ENCODE measurements around the gene MED27.

Gene MED27

DNA sequence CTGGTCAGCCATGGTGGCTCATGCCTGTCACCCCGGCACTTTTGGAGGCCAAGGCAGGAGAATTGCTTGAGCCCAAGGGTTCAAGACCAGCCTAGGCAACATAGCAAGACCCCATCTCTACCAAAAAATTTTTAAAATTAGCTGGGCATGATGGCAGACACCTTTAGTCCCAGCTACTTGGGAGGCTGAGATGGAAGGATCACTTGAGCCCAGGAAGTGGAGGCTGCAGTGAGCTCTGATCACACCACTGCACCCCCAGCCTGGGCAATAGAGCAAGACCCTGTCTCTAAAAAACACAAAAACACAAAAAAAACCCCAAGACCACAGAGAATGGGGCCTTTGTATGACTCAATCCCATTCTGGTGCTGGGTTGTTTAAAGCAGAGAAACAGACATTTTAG, 44.0 kb downstream of the MED27 start:
- Histone ChIP-seq H3K4me3 (replicated peaks; ENCODE audit: insufficient read depth, low read length) (no peak overlapping the region), H3K27me3 (ENCODE audit: insufficient read depth, poor library complexity, severe bottlenecking) (no peaks in the 10 kb centered on the region), H3K27ac (replicated peaks) (no peak overlapping the region)
- DNase-seq (ENCODE audit: low read depth in 1 of 2, low spot score in 1 of 2): no peak
- no peak for TF ChIP-seq SPI1 (IDR thresholded peaks at IDR 0.05; ENCODE audit: borderline replicate concordance, low read depth)
- TF ChIP-seq GABPA (IDR thresholded peaks at IDR 0.05; ENCODE audit: low read depth): no peak
- TF ChIP-seq, protein P1, sequence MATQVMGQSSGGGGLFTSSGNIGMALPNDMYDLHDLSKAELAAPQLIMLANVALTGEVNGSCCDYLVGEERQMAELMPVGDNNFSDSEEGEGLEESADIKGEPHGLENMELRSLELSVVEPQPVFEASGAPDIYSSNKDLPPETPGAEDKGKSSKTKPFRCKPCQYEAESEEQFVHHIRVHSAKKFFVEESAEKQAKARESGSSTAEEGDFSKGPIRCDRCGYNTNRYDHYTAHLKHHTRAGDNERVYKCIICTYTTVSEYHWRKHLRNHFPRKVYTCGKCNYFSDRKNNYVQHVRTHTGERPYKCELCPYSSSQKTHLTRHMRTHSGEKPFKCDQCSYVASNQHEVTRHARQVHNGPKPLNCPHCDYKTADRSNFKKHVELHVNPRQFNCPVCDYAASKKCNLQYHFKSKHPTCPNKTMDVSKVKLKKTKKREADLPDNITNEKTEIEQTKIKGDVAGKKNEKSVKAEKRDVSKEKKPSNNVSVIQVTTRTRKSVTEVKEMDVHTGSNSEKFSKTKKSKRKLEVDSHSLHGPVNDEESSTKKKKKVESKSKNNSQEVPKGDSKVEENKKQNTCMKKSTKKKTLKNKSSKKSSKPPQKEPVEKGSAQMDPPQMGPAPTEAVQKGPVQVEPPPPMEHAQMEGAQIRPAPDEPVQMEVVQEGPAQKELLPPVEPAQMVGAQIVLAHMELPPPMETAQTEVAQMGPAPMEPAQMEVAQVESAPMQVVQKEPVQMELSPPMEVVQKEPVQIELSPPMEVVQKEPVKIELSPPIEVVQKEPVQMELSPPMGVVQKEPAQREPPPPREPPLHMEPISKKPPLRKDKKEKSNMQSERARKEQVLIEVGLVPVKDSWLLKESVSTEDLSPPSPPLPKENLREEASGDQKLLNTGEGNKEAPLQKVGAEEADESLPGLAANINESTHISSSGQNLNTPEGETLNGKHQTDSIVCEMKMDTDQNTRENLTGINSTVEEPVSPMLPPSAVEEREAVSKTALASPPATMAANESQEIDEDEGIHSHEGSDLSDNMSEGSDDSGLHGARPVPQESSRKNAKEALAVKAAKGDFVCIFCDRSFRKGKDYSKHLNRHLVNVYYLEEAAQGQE (IDR thresholded peaks at IDR 0.05; ENCODE audit: insufficient replicate concordance, low read depth): no peak
- no peak for TF ChIP-seq POLR2AphosphoS5 (IDR thresholded peaks at IDR 0.05; ENCODE audit: low read depth)
- TF ChIP-seq, protein P2, sequence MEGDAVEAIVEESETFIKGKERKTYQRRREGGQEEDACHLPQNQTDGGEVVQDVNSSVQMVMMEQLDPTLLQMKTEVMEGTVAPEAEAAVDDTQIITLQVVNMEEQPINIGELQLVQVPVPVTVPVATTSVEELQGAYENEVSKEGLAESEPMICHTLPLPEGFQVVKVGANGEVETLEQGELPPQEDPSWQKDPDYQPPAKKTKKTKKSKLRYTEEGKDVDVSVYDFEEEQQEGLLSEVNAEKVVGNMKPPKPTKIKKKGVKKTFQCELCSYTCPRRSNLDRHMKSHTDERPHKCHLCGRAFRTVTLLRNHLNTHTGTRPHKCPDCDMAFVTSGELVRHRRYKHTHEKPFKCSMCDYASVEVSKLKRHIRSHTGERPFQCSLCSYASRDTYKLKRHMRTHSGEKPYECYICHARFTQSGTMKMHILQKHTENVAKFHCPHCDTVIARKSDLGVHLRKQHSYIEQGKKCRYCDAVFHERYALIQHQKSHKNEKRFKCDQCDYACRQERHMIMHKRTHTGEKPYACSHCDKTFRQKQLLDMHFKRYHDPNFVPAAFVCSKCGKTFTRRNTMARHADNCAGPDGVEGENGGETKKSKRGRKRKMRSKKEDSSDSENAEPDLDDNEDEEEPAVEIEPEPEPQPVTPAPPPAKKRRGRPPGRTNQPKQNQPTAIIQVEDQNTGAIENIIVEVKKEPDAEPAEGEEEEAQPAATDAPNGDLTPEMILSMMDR (IDR thresholded peaks at IDR 0.05; ENCODE audit: insufficient read depth, low read length): no peak

DNA sequence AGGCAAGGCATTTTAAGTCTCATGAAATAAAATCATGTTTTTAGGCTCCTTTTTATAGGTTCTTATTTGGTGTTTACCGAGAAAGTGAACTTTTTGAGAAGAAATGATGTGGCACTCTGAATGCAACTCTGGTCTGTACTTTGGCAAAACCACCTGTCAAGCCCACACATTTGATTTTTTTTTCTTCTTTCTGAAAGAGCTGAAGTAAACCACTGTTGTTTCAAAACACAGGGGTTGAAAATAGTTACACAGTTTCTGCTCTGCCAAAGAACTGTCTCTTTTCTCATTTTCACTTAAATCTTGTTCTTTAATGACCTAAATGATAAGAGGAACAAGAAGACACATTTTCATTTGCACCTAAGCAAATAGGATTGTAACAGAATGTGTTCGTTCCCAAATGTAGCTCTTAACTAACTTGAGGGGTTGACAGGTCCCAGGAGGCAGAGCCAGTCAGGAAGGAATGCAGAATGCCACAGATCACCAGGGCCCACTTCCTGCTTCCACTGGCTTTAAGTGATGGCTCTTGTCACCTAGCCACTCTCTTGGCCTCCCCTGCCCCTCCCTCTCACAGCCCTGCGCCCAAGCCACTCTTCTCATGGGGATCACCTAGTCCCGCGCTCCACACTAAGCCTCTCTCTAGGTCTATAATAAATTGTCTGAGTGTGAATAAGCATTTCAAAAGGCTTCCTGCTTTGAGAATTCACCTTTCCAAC, 47.3 kb downstream of the MED27 start:
- Histone ChIP-seq H3K4me3 (replicated peaks; ENCODE audit: insufficient read depth, low read length) (no peak overlapping the region), H3K27ac (replicated peaks) (no peak overlapping the region), H3K27me3 (ENCODE audit: insufficient read depth, poor library complexity, severe bottlenecking) (no peaks in the 10 kb centered on the region)
- no peak for DNase-seq (ENCODE audit: low read depth in 1 of 2, low spot score in 1 of 2)
- TF ChIP-seq, protein P1 (IDR thresholded peaks at IDR 0.05; ENCODE audit: insufficient replicate concordance, low read depth): no peak
- no peak for TF ChIP-seq GABPA (IDR thresholded peaks at IDR 0.05; ENCODE audit: low read depth)
- TF ChIP-seq, protein P2 (IDR thresholded peaks at IDR 0.05; ENCODE audit: insufficient read depth, low read length): no peak
- TF ChIP-seq POLR2AphosphoS5 (IDR thresholded peaks at IDR 0.05; ENCODE audit: low read depth): no peak
- TF ChIP-seq SPI1 (IDR thresholded peaks at IDR 0.05; ENCODE audit: borderline replicate concordance, low read depth): no peak

DNA sequence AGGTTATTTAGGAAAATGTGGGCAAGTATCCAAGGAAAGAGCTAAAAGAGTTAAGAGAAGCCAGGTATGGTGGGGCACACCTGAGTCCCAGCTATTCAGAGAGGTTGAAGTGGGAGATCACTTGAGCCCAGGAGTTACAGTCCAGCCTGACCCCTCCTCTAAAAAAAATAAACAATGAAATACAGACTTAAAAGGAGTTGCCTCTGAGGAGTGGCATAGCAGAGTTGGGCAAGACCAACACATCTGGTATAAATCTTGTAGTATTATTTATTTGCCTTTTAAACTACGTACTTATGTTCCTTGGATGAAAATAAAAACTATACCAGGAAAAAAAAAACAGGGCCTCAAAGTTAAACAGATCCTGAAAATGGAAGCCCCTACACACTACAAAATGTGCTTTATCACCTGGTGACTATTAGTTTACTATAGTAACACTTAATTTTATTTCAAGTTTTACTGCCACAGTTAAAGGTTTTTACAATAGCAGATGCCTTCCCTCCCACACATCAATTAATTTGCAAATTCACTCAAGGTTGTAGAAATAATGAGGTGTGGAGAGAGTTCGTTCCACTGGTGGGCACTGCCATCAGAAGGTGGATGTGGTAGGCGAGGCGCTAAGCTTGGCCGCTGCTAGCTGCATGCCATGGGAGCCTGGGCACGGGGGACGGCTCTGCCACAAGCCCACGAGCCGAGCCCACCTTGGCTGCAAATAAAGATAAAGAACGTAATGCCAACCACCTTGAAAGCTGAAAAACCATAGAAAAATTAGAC, 48.0 kb downstream of the MED27 start:
- no peak for DNase-seq (ENCODE audit: low read depth in 1 of 2, low spot score in 1 of 2)
- H3K4me3 ChIP-seq (replicated peaks; ENCODE audit: insufficient read depth, low read length): no peak overlapping the region
- TF ChIP-seq, protein P2 (IDR thresholded peaks at IDR 0.05; ENCODE audit: insufficient read depth, low read length): no peak
- TF ChIP-seq POLR2AphosphoS5 (IDR thresholded peaks at IDR 0.05; ENCODE audit: low read depth) (no peak), SPI1 (IDR thresholded peaks at IDR 0.05; ENCODE audit: borderline replicate concordance, low read depth) (no peak), GABPA (IDR thresholded peaks at IDR 0.05; ENCODE audit: low read depth) (no peak)
- TF ChIP-seq, protein P1 (IDR thresholded peaks at IDR 0.05; ENCODE audit: insufficient replicate concordance, low read depth): no peak
- H3K27me3 ChIP-seq (ENCODE audit: insufficient read depth, poor library complexity, severe bottlenecking): no peaks in the 10 kb centered on the region
- H3K27ac ChIP-seq (replicated peaks): no peak overlapping the region

Data from HL-60 (cell line).